ENCODE data around the gene ANGPTL7.

ANGPTL7 gene

GRCh38 chr1:11178021-11179015 lies 10.8 kb upstream of the ANGPTL7 start:
- TF ChIP-seq REST (IDR thresholded peaks at IDR 0.05; ENCODE audit: insufficient read depth in 1 of 2, low read depth in 2 of 2, low read length in 2 of 2) (no peak), TAF1 (IDR thresholded peaks at IDR 0.05; ENCODE audit: borderline replicate concordance, insufficient read depth, low read length) (no peak), SIN3A (IDR thresholded peaks at IDR 0.05; ENCODE audit: borderline replicate concordance, insufficient read depth, low read length) (no peak), POLR2AphosphoS5 (IDR thresholded peaks at IDR 0.05; ENCODE audit: low read depth, low read length) (no peak), FOXP2 (optimal IDR thresholded peaks at IDR 0.05; ENCODE audit: borderline replicate concordance, extremely low read depth, extremely low read length, insufficient read depth) (no peak)

GRCh38 chr1:11179125-11179524 lies 10.0 kb upstream of the ANGPTL7 start:
- TF ChIP-seq TAF1 (IDR thresholded peaks at IDR 0.05; ENCODE audit: borderline replicate concordance, insufficient read depth, low read length) (no peak), POLR2AphosphoS5 (IDR thresholded peaks at IDR 0.05; ENCODE audit: low read depth, low read length) (no peak), REST (IDR thresholded peaks at IDR 0.05; ENCODE audit: insufficient read depth in 1 of 2, low read depth in 2 of 2, low read length in 2 of 2) (no peak), SIN3A (IDR thresholded peaks at IDR 0.05; ENCODE audit: borderline replicate concordance, insufficient read depth, low read length) (no peak), FOXP2 (optimal IDR thresholded peaks at IDR 0.05; ENCODE audit: borderline replicate concordance, extremely low read depth, extremely low read length, insufficient read depth) (no peak)

GRCh38 chr1:11180342-11180744 lies 8.8 kb upstream of the ANGPTL7 start:
- TF ChIP-seq FOXP2 (optimal IDR thresholded peaks at IDR 0.05; ENCODE audit: borderline replicate concordance, extremely low read depth, extremely low read length, insufficient read depth) (no peak), TAF1 (IDR thresholded peaks at IDR 0.05; ENCODE audit: borderline replicate concordance, insufficient read depth, low read length) (no peak), SIN3A (IDR thresholded peaks at IDR 0.05; ENCODE audit: borderline replicate concordance, insufficient read depth, low read length) (no peak), REST (IDR thresholded peaks at IDR 0.05; ENCODE audit: insufficient read depth in 1 of 2, low read depth in 2 of 2, low read length in 2 of 2) (no peak), POLR2AphosphoS5 (IDR thresholded peaks at IDR 0.05; ENCODE audit: low read depth, low read length) (no peak)

DNA sequence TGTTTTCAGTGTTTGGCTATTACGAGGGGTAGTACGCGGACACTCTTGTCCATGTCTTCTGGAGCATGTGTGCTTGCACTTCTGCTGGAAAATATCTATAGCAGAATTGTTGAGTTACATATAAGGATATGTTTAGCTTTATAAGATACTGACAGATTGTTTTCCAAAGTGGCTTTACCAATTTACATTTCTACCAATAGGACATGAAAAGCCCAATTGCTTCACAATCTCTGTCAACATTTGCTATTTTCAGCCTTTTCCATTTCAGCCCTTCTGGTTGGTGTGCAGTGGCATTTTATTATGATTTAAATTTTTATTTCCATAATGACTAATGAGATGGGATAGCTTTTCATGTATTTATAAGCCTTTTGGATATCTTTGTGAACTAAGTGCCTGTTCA lies 6.3 kb upstream of the ANGPTL7 start:
- TF ChIP-seq FOXP2 (optimal IDR thresholded peaks at IDR 0.05; ENCODE audit: borderline replicate concordance, extremely low read depth, extremely low read length, insufficient read depth) (no peak), POLR2AphosphoS5 (IDR thresholded peaks at IDR 0.05; ENCODE audit: low read depth, low read length) (no peak), REST (IDR thresholded peaks at IDR 0.05; ENCODE audit: insufficient read depth in 1 of 2, low read depth in 2 of 2, low read length in 2 of 2) (no peak), SIN3A (IDR thresholded peaks at IDR 0.05; ENCODE audit: borderline replicate concordance, insufficient read depth, low read length) (no peak), TAF1 (IDR thresholded peaks at IDR 0.05; ENCODE audit: borderline replicate concordance, insufficient read depth, low read length) (no peak)
